HepG2 (cell line): ENCODE data around the gene TTBK2. TPM values are rescaled to one million over a fixed set of nuclear protein-coding genes. Genes with fewer than 3 reads are reported as not detected.

ENCODE experiments used
- ARID4A ChIP-seq: sonication (generic); formaldehyde crosslinking; IDR thresholded peaks from 2 replicates; pipeline ENCODE4 v1.5.0; 2020; ENCODE audit warnings: mild to moderate bottlenecking, missing genetic modification reagents, borderline replicate concordance
- FLYWCH1 ChIP-seq: sonication (generic); formaldehyde crosslinking; IDR thresholded peaks from 2 replicates; pipeline ENCODE4 v1.8.1; 2023; ENCODE audit warnings: mild to moderate bottlenecking, missing genetic modification reagents
- GMEB2 ChIP-seq: IDR thresholded peaks from 2 replicates; pipeline ENCODE4 v1.6.1; 2016; ENCODE audit warnings: missing biosample characterization, missing genetic modification reagents, low read depth
- HNF4G ChIP-seq, 2 experiments: sonication (generic) in 1 of 2; formaldehyde crosslinking in 1 of 2; IDR thresholded peaks; 2 replicates each; pipeline versions ENCODE4 v1.4.0 to v1.6.1; 2011 to 2020; ENCODE audit warnings: borderline replicate concordance in 2 of 2, low read depth in 2 of 2, mild to moderate bottlenecking in 2 of 2, low read length in 1 of 2, missing genetic modification reagents in 1 of 2, moderate library complexity in 1 of 2
- HNRNPK ChIP-seq: fragments of 200-400 bp; formaldehyde crosslinking; IDR thresholded peaks from 2 replicates; pipeline ENCODE4 v1.6.1; 2018; ENCODE audit warnings: low read length, low read depth, moderate library complexity, mild to moderate bottlenecking; ENCODE audit not compliant: poor library complexity, severe bottlenecking
- KDM3A ChIP-seq: IDR thresholded peaks from 2 replicates; pipeline ENCODE4 v1.6.1; 2018; ENCODE audit warnings: low read depth, missing compliant biosample characterization
- KDM5B ChIP-seq: sonication (generic); formaldehyde crosslinking; IDR thresholded peaks from 2 replicates; pipeline ENCODE4 v1.4.0; 2020; ENCODE audit warnings: missing genetic modification reagents, mild to moderate bottlenecking, borderline replicate concordance
- NRL ChIP-seq: sonication (generic); formaldehyde crosslinking; IDR thresholded peaks from 2 replicates; pipeline ENCODE4 v1.5.0; 2020; ENCODE audit warnings: missing genetic modification reagents, mild to moderate bottlenecking, moderate library complexity, borderline replicate concordance
- PHF21A ChIP-seq: sonication (generic); formaldehyde crosslinking; IDR thresholded peaks from 2 replicates; pipeline ENCODE4 v1.5.0; 2020; ENCODE audit warnings: mild to moderate bottlenecking, missing genetic modification reagents
- YEATS4 ChIP-seq: sonication (generic); formaldehyde crosslinking; IDR thresholded peaks from 2 replicates; pipeline ENCODE4 v1.4.0; 2020; ENCODE audit warnings: missing genetic modification reagents, borderline replicate concordance
- ZNF225 ChIP-seq: sonication (generic); formaldehyde crosslinking; IDR thresholded peaks from 2 replicates; pipeline ENCODE4 v1.4.0; 2020; ENCODE audit warnings: mild to moderate bottlenecking, missing genetic modification reagents
- ZNF317 ChIP-seq: sonication (generic); formaldehyde crosslinking; IDR thresholded peaks from 2 replicates; pipeline ENCODE4 v1.5.0; 2020; ENCODE audit warnings: mild to moderate bottlenecking, missing genetic modification reagents
- ZNF329 ChIP-seq: sonication (generic); formaldehyde crosslinking; IDR thresholded peaks from 2 replicates; pipeline ENCODE4 v1.9.0; 2021; ENCODE audit warnings: low read depth, mild to moderate bottlenecking, missing genetic modification reagents
- ZNF44 ChIP-seq: sonication (generic); formaldehyde crosslinking; IDR thresholded peaks from 2 replicates; pipeline ENCODE4 v1.5.1; 2020; ENCODE audit warnings: mild to moderate bottlenecking, missing genetic modification reagents
- polyA plus RNA-seq, 8 experiments: library from polyadenylated mRNA; depleted of rRNA in 3 of 8; stranded (reverse) in 7 of 8; unstranded in 1 of 8; fragments of >200 nt; fragmentation: Illumina TruSeq in 4 of 8; extraction: Trizol in 4 of 8; gene quantifications; 2 replicates each; pipeline versions ENCODE4 v1.2.1 to v1.2.3, GENCODE V29; 2011 to 2016; ENCODE audit warnings: low read depth in 4 of 8, missing spikeins in 1 of 8, mixed read lengths in 1 of 8; ENCODE audit not compliant: insufficient read depth in 1 of 8
- total RNA-seq, 5 experiments: library from RNA; depleted of rRNA; stranded (reverse); fragments of >200 nt; fragmentation: Illumina TruSeq; extraction: Trizol; gene quantifications; 2 replicates each; pipeline ENCODE4 v1.2.3, GENCODE V29; 2016; ENCODE audit warnings: low read depth in 1 of 5
- TF ChIP-seq, protein P1 (sequence below): sonication (generic); formaldehyde crosslinking; IDR thresholded peaks from 2 replicates; pipeline ENCODE4 v1.8.0; 2022; ENCODE audit warnings: mild to moderate bottlenecking, missing genetic modification reagents; ENCODE audit not compliant: insufficient replicate concordance
- TF ChIP-seq, protein P2 (sequence below): sonication (generic); formaldehyde crosslinking; IDR thresholded peaks from 2 replicates; pipeline ENCODE4 v1.5.0; 2020; ENCODE audit warnings: missing genetic modification reagents, mild to moderate bottlenecking, borderline replicate concordance

The TTBK2 gene
- total and polyA plus RNA-seq, 2 of the 13 experiments (the other 11 are each of a cell fraction or from before 2014, with no cell fraction given): 5.1 to 7.4 TPM

DNA sequence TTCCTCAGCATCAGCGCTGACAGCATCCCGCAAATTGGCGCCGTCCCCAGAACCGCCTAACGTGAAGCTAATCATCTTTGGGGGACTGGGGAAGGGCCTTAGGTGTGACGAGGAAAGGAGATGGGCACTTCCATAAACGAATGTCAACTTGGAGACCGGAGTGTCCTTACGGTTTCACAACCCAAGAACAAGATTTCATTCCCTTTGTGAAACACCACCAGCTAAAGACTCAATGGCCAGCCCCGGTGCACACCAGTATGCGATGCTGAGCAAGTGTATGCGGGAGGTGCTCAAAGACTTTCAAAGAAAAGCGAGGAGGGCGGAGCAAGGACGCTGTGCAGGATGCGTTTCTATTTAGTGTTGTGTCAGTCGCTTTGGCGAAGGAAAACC is 759 bp upstream of the TTBK2 start (continued):
- TF ChIP-seq, protein P1, sequence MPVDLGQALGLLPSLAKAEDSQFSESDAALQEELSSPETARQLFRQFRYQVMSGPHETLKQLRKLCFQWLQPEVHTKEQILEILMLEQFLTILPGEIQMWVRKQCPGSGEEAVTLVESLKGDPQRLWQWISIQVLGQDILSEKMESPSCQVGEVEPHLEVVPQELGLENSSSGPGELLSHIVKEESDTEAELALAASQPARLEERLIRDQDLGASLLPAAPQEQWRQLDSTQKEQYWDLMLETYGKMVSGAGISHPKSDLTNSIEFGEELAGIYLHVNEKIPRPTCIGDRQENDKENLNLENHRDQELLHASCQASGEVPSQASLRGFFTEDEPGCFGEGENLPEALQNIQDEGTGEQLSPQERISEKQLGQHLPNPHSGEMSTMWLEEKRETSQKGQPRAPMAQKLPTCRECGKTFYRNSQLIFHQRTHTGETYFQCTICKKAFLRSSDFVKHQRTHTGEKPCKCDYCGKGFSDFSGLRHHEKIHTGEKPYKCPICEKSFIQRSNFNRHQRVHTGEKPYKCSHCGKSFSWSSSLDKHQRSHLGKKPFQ: no peak
- TF ChIP-seq ZNF329 (CRISPR knock-in tag) (0 out of 2 replicates have a peak, but pooled peaks have one; percentile 30), HNRNPK (no peak), YEATS4 (CRISPR knock-in tag) (no peak), ZNF317 (no peak), ARID4A (CRISPR knock-in tag) (no peak), FLYWCH1 (no peak), PHF21A (no peak), KDM5B (CRISPR knock-in tag) (no peak), HNF4G (IDR thresholded peaks at IDR 0.05; ENCODE audit: borderline replicate concordance, low read depth, low read length) (no peak), HNF4G (CRISPR knock-in tag; IDR thresholded peaks at IDR 0.05; ENCODE audit: borderline replicate concordance, low read depth) (no peak), GMEB2 (0 out of 2 replicates have a peak, but pooled peaks have one; percentile 32), KDM3A (CRISPR knock-in tag) (no peak), NRL (CRISPR knock-in tag) (0 out of 2 replicates have a peak, but pooled peaks have one; percentile 62), ZNF225 (CRISPR knock-in tag) (no peak), ZNF44 (CRISPR knock-in tag) (0 out of 2 replicates have a peak, but pooled peaks have one; percentile 35)
- TF ChIP-seq, protein P2, sequence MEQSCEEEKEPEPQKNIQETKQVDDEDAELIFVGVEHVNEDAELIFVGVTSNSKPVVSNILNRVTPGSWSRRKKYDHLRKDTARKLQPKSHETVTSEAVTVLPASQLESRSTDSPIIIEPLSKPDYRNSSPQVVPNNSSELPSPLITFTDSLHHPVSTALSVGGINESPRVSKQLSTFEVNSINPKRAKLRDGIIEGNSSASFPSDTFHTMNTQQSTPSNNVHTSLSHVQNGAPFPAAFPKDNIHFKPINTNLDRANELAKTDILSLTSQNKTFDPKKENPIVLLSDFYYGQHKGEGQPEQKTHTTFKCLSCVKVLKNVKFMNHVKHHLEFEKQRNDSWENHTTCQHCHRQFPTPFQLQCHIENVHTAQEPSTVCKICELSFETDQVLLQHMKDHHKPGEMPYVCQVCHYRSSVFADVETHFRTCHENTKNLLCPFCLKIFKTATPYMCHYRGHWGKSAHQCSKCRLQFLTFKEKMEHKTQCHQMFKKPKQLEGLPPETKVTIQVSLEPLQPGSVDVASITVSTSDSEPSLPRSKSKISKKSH: peak; percentile 72
